GM18861 (cell line): ENCODE measurements around the gene ZNF777.
"Not testable (repeated sequence)": the region's sequence is repeated elsewhere in the genome, so short reads cannot be mapped to it uniquely, and the experiment has no call there.

Experiments
- ATAC-seq: cut with Tn5 transposase; IDR thresholded peaks from one replicate; pipeline ENCODE4 v1.9.1; 2021; ENCODE audit not compliant: unreplicated experiment

ZNF777 gene

DNA sequence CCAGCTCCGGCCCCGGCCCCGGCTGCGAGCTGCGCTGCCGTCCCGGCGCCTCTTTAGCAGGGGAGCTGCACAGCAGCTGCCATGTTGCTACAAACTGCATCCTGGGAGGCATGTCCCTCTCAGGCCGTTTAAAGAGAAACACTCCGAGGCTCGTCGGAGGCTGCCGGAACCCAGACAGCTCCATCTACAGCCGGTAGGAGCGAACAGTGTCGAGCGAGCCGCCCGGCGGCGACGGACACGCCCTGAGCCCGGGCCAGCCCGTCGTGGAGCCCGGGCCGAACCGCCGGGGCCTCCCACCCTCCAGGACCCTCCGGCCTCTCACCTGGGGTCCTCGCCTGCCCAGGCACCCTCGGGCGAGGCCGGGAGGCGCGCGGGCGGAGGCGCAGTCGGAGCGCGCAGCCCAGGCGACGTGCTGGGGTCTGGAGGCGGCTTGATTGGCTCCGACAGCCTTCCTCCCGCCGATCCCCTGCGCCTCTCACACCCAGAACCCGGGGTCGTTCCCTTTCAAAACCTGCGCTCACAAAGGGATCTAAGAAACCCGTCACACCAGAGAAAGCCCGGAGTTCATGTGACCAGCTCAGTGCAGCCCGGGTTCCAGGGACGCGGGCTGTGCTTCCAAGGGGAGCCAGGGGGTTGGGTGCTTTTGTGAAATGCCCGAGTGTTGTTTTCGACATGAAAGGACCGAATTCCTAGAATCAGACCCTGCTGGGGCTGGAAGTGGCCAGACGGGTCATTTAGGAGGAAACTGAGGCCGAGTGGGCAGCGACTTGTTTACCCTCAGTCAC, at the start of gene ZNF777:
TSS of gene ZNF777 (minus strand) at position 570 of the 785 bp plus-strand sequence. CDS start 5,040 bp downstream, outside the sequence.
- ATAC-seq, result peak; percentile 98

DNA sequence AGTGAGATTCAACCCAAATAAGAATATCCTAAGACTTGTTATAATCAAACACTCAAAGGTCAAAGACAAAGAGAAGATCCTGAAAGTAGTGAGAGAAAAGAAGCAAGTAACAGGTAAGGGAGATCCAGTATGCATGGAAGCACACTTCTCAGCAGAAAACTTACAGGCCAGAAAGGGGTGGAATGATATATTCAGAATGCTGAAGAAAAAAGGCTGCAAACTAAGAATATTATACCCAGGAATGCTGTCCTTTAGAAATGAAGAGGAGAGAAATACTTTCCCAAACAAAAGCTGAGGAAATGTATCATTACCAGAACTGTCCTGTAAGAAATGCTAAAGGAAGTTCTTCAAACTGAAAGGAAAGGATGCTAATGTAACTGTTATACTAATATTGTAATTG, 49.4 kb upstream of the ZNF777 start:
- ATAC-seq, result no peak

DNA sequence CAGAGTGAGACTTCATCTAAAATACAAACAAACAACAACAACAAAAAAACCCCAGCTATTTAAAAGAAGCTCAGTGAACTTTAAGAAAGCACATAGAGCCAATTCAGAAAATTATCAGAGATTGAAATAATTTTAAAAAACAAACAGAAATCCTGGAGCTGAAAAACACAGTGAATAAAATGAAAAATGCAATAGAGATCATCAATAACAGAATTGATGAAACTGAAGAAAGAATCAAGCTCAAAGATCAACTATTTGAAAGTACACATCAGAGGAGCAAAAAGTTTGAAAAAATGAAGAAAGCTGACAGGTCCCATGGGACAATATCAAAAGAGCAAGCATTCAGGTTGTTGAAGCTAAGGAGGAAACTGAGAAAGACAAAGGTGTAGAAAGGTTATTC, 48.9 kb upstream of the ZNF777 start:
- ATAC-seq, result no peak

DNA sequence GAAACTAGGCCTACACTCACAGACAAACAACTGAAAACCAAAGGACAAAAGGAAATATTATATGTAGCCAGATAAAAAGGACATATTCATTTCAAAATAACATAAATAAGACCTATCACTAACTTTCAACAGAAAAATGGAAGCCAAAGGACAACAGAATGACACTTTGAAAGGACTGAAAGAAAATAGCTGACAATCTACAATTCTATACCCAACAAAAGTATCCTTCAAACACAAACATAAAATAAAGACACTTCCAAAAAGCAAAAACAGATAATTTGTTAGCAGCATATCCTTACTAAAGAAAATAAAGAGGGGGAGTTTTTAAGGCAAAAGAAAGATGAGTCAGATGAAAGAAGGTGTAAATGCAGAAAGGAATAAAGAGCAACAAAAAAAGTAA, 44.7 kb upstream of the ZNF777 start:
- no peak for ATAC-seq

DNA sequence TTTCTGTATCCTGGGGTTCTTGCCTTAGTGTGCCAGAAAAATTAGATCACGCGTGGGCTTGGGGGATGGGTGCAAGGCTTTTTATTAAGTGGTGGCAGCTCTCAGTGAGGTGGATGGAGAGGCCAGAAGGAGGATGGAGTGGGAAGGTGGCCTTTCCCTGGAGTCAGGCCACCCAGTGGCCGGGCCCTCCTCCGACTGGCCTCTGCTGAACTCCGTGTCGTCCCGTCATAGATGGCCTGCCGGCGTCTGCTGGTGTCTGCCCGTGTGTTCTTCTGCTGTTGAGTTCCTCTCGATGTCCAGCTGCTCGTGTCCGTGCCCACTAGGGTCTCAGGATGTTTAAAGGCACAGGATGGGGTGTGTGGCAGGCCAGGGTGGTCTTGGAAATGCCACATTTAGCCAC, 40.8 kb upstream of the ZNF777 start:
- ATAC-seq, result no peak

DNA sequence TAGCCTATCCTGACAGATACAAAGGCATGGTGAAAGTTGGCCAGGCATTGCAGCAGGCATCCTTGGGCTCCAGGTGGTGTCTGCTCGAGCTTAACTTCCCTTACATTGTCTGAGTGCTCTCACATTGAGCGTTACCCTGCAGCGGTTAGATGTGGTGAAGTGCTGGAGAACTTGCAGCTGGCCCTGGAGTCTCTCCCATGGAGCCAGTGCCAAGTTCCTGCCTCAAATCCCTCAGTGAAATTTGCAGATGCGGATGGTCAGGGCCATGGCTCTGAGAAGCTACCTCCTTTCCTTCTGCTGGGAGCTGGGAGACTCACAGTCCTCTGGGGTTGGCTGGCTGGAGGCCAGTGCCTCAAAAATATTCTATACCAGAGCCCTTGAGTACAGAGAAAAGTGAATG, 40.0 kb upstream of the ZNF777 start:
- ATAC-seq, result no peak

DNA sequence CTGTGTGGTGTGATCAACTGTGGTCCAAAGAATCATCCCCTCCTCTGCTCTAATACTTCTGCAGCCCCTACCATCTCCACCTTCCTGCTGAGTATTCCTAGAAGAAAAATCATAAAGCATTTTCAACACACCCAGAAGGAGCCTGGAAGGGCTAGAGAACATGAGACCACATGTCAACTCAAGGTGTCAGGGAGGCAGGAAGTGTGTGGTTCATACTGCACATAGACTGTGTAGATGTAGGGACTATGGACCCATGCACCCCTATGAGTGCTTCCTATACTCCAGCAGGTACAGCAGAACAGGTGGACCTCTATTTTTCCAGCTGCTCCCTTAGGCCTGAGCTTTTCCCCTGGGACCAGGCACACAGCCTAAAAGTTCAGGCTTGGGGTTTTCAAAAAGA, 39.3 kb upstream of the ZNF777 start:
- no peak for ATAC-seq

DNA sequence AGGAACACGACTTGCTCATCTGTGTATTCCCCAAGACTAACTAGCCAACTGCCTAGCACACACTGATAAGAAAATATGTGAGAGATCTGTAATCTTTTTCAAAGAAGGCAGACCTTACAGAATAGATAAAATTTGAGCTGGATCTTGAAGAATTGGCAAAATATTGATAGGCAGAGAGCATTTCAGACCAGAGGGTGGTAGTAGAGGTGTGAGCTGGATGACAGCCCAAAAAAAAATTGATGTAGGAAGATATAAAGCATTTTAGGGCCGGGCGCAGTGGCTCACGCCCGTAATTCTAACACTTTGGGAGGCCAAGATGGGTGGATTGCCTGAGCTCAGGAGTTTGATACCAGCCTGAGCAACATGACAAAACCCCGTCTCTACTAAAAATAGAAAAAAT, 37.9 kb upstream of the ZNF777 start:
- ATAC-seq, result no peak

DNA sequence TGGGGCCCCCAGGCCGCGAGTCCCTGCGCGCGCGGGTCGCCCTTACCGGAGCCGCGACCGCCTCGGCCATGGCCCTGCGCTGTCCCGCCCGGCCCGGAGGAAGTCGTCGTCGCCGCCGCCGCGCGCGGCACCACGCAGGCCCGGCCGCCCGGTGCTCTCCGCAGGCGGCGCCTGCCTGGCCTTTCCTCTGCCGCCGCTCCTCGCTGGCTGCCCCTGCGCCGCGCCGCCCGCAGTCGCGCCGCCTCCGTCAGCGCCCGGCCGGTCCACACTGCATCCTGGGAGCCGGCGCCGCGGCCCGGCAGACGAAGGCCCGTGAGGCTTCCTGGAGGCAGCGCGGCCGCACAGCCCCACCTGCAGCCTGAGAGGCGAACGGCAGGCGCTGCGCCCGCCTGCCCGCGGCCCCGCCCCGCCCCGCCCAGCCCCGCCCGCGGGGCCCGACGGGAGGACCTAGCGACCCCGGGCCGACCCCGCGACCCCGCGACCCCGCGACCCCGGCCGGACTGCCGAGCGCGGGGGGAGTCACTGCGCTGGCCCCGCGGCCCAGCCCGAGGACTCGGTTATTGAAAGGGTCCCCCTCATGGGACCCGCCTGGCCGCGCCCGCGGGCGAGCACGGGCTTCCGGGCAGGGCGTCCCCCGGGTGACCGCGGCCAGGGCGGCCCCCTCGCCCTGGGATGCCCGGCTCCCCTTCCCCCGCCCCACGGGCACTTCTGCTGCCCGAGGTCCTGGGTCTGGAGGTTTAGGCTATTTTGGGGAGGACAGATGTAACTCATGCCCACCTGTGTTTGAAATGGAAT, 36.8 kb upstream of the ZNF777 start, which contains the start of gene ZNF746:
TSS of gene ZNF746 (minus strand) at position 343 of the 795 bp plus-strand sequence. CDS start at position 70, 273 bp downstream.
- peak; percentile 94 for ATAC-seq

DNA sequence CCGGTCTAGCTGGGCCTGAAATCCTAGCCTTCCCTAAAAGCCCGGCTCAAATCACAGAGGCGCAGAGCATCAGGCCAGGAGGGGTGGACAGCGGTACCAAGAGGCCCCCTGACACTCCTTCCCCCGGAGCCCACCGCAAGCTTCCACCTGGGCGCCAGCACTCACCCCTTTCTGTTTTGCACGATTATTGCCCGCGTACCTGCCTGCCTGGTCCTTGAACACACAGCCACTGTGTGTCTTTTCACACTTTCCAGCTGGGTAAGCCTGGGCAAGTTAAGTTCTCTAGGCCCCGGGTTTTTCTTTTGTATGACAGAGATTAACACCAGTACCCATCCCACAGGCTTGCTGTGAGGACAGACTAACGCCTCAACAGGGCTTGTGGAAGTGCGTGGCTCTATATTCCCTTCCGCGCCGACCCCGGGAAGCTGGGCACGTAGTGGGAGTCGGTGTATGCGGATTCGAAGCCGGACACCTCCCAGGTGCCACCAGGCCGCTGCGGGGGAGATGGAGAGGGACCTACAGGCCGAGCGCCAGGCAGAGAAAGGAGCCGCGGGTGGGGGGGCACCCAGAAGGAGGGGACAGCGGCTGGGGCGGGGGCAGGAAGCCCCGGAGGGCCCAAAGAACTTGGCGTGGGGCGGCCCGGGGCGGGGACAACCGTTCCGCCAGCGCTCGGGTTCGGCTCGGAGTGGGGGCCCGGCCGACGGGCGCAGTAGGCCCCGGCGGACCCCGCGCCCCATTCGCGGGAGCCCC, 36.0 kb upstream of the ZNF777 start:
- ATAC-seq, result peak; percentile 4

DNA sequence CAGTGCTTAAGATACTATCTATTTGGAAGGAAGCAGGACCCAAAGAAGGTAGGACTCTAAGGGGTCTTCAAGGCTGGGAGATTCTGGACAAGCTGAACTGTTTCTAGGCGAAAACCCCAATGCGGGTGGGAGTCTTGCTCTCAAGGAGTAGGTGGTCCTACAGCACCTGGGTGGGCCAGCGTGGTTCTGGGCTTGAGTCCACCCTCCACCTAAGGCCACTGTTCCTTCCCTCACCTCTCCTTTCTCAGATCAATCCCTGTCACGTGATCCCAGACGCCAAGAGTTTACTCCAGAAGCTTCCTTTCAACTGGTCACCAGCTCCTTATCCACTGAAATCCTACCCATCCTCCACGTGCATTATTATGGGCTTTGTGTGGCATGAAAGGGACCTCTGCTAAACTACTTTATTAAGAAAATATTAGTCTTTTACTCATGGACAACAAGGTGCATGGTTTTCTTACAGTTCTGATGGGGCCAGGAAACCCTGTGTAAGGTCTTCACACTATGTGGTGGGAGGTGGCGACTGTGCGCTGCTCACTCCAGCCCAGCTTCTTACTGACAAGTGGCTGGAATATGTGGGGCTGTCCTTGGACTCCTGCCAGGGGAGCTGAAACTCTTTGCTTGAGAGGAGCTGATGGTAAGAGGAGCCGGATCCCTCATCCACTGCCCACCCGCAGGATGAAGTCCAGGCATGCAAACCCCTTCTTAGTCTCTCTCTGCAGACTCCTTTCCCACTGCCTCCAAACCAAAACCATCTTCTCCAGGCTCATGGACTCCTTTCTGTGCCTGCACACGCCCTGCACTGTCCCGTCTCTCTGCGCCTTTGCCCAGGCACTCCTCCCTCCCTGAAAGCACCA, 35.2 kb upstream of the ZNF777 start:
- ATAC-seq, result no peak

DNA sequence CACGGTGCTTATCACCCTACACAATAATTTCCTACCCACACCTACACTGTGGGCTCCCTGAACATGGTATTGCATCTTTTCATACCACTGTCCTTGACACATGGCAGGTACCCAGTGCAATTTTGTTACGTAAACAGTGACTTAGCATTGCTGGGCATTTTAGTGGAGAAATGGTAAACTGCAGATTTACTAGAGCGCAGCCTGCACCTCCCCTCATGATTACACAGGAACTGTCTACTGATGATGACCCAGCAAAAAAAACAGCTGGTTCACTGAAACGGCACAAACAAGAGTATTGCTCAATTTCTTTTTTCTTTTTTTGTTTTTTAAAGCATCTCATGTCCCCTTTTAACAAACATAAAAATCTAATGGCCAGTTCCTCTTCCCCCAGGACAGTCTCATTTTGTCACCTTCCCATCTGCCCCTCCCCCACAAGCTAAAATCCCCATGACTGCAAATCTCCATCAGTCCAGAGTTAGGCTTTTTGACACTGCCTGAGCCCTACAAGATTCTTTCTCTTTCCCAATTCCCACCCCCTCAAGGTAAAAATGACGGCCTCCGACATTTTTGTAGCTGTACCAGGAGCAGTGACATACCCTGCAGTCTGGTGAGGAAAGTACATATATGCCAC, 34.0 kb upstream of the ZNF777 start:
- ATAC-seq, result no peak

DNA sequence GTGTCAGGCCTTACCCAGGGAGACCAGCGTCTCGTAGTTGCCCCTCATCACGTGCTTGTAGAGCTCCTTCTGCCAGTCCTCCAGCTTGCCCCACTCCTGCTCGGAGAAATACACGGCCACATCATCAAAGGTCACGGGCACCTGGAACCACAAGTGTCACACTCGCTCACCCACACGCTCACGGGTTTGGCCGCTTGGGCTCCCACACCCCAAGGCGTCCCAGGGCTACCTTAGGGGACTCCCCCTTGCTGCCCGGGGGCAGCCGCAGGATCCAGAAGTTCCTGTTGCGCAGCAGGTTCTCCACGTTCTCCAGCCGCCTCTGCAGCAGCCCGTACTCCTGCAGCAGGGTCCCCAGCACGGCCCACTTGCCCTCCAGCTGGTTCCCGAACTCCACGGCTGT, 33.1 kb upstream of the ZNF777 start:
- not testable (repeated sequence) for ATAC-seq

DNA sequence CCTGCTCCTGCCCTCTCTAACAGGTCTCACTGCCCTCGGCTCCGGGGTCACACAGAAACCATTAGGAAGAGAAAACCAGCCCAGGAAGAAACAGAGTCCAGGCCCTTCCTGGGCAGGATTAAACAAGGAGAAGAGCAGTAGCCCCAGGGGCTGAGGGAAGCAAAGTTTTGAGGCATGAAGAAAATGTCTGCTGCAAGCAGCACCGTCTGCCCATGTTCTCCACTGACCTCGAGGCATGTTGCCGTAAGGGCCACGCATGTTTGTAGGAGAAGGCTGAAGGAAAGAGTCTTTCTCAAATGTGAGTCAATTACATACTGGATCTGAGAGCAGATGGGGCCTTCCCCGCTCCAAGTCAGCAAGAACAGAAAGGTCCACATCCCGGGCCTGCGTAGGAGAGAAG, 32.5 kb upstream of the ZNF777 start:
- no peak for ATAC-seq

DNA sequence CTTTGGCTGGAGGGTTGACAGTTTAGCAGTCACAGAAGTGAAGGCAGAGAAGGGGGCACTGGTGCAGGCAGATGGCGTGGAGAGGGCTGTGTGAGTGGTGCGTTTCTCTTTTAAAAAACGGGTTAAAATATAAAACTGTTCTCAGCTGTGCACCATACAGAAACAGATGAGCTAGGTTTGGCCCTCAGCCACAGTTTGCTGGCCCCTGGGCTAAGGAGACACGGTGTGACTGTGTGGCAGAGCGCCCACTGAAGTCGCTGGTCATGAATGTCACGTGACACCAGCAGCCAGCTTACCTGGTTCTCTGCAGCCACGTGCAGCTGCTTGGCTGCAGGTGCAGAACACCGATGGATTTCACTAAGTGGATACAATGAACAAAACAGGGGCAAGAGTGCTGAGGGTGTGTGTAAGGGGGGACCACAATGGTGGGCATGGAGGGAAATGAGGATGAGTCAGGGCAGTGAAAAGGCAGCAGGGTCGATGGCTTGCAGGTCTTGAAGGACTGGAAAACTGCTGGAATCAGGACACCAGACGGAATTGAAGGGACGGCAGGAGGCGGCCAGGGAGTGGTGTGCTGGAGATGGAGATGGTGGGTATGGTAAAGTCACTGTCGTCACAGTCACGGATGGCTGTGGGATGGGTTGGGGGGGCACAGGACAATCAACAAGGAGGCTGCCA, 29.4 kb upstream of the ZNF777 start:
- no peak for ATAC-seq

DNA sequence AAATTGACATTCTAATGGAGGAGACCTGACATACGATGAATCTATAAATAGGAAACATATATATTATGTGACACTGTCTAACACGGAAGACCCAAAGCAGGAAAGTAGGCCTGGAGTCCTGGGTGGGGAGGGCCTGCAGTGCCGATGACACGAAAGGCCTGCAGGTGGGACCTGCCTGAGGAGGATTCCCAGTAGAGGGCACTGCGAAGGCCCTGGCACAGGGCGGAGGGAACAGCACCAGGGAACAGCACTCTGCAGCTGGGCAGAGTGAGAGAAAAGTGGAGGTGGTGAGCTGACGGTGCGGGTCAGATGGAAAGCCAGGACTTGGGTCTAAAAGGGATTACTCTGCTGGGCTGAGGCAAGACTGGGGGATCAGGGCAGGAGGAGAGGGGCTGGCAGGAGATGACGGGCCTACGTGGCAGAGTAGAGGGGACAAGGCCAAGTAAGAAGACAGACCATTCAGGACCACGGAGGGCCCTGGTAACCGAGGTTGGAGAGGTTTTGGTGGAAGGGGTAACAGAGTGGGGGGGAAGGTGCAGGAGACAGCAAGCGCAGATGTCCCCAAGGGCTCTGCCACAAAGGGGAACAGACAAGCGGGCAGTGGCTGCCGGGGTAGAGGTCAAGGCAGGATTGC, 28.6 kb upstream of the ZNF777 start:
- no peak for ATAC-seq

DNA sequence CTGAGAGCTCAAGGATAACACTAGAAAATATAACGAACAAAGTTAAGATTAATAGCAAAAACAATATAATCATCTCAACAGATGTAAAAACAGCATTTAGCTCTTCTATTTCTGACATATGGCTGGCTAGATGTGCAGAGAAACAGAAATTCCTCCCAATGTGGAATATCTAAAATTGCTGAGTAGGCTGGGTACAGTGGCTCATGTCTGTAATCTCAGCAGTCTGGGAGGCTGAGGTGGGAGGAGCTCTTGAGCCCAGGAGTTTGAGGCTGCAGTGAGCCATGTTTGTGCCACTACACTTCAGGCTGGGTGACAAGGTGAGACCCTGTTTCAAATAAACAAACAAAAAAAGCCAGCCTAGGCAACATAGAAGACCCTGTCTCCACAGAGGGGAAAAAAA, 18.7 kb upstream of the ZNF777 start:
- no peak for ATAC-seq

DNA sequence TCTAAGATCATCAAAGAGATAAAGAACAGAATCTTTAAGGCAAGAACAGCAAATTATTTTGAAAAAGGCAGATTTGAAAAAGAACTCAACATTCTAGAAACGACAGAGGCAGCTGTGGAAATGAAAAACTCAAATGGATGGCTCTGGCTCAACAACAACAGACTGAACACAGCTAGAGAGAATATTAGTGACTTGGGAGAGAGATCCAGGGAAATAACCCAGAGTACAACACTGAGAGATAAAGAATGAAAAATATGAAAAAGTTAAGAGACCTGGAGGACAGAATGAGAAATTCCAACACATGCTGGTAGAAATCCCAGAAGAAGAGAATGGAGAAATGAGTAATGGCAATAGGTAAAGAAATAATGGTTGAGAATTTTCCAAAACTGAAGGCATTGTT, 17.9 kb upstream of the ZNF777 start:
- no peak for ATAC-seq
